HepG2 (cell line): ENCODE measurements around the gene FAH. TPM values are rescaled to one million over a fixed set of nuclear protein-coding genes. Genes with fewer than 3 reads are reported as not detected.

Source experiments
- ATAC-seq: fragments of 200-7000 bp; cut with Tn5 transposase; 3 replicates; pipeline ENCODE4 v1.9.1; 2020; ENCODE audit warnings: mild to moderate bottlenecking, moderate library complexity
- BruUV-seq: library from RNA; stranded (reverse); fragments of 400-500 nt; replicated peaks from 2 replicates; lab custom pipeline; 2021; lab: Mats Ljungman, UMichigan
- CTCF ChIA-PET: fragments of 300-600 bp; formaldehyde crosslinking; extraction: SDS; loops from one replicate; lab custom pipeline; 2021; ENCODE audit warnings: low total read pairs, inconsistent platforms, low intra/inter-chr PET ratio; lab: Yijun Ruan, JAX
- POLR2A ChIA-PET: fragments of 350-600 bp; sonication (Branson Sonifier 250); formaldehyde crosslinking; loops from one replicate; lab custom pipeline; 2020; ENCODE audit warnings: antibody characterized with exemption, inconsistent platforms; lab: Yijun Ruan, JAX
- DNase-seq: peaks from one replicate; pipeline ENCODE4 v3.0.0-alpha.2; 2015; ENCODE audit warnings: low spot score
- FAIRE-seq: peaks from 3 replicates; lab custom pipeline; 2011; peaks lifted over from hg19 to GRCh38; lab: Jason Lieb, UNC
- H2AFZ ChIP-seq: one replicate; pipeline ENCODE4 v1.6.1; 2011; ENCODE audit warnings: low read length, inconsistent platforms
- H3K27ac ChIP-seq: fragments of 300-600 bp; 3 replicates; pipeline ENCODE4 v1.8.0; 2011; ENCODE audit warnings: mixed run types, mild to moderate bottlenecking, mixed read lengths, low read length, inconsistent platforms; ENCODE audit not compliant: insufficient read depth; ENCODE audit errors: extremely low read length
- H3K27me3 ChIP-seq, 2 experiments: fragments of 200-600 bp in 1 of 2; 2 replicates in 1 of 2; 3 replicates in 1 of 2; pipeline versions ENCODE4 v1.6.0 to v1.8.0; 2011; ENCODE audit warnings: low read length in 2 of 2, mild to moderate bottlenecking in 2 of 2, moderate library complexity in 2 of 2, inconsistent platforms in 1 of 2; ENCODE audit not compliant: insufficient read depth in 2 of 2, control insufficient read depth in 1 of 2
- H3K36me3 ChIP-seq, 2 experiments: fragments of 200-600 bp in 1 of 2; replicated peaks in 1 of 2; 2 replicates in 1 of 2; 3 replicates in 1 of 2; pipeline versions ENCODE4 v1.5.1 to v1.8.0; 2011; ENCODE audit warnings: low read length in 2 of 2, inconsistent platforms in 1 of 2; ENCODE audit not compliant: insufficient read depth in 2 of 2, control insufficient read depth in 1 of 2
- H3K4me1 ChIP-seq: 2 replicates; pipeline ENCODE4 v1.5.1; 2012; ENCODE audit warnings: low read length, inconsistent platforms; ENCODE audit not compliant: insufficient read depth
- H3K4me2 ChIP-seq: 2 replicates; pipeline ENCODE4 v1.6.0; 2011; ENCODE audit warnings: low read depth, low read length, inconsistent platforms
- H3K4me3 ChIP-seq, 3 experiments: fragments of 200-600 bp in 1 of 3; sonication (generic), shearing (Covaris generic) in 1 of 3; replicated peaks in 1 of 3; 2 replicates each; pipeline ENCODE4 v1.5.1; 2011 to 2016; ENCODE audit warnings: low read length in 3 of 3, inconsistent platforms in 2 of 3, low read depth in 2 of 3, mild to moderate bottlenecking in 2 of 3, control low read depth in 1 of 3, mixed read lengths in 1 of 3; ENCODE audit not compliant: insufficient read depth in 1 of 3
- H3K79me2 ChIP-seq: one replicate; pipeline ENCODE4 v1.6.1; 2011; ENCODE audit warnings: low read length, inconsistent platforms; ENCODE audit not compliant: insufficient read depth
- H3K9ac ChIP-seq: 2 replicates; pipeline ENCODE4 v1.6.0; 2011; ENCODE audit warnings: mild to moderate bottlenecking, low read depth, low read length, inconsistent platforms; ENCODE audit not compliant: insufficient read depth
- H3K9me3 ChIP-seq: 2 replicates; pipeline ENCODE4 v1.5.1; 2012; ENCODE audit warnings: mild to moderate bottlenecking, low read length
- H4K20me1 ChIP-seq: 2 replicates; pipeline ENCODE4 v1.6.0; 2011; ENCODE audit warnings: inconsistent platforms, mild to moderate bottlenecking, low read length, moderate library complexity; ENCODE audit not compliant: insufficient read depth
- ATF1 ChIP-seq: IDR thresholded peaks from 2 replicates; pipeline ENCODE4 v1.6.1; 2016; ENCODE audit warnings: mild to moderate bottlenecking, control low read depth
- HOXA5 ChIP-seq: sonication (generic); formaldehyde crosslinking; IDR thresholded peaks from 2 replicates; pipeline ENCODE4 v1.4.0; 2020; ENCODE audit warnings: missing genetic modification reagents
- JUN ChIP-seq: sonication (generic); formaldehyde crosslinking; IDR thresholded peaks from 2 replicates; pipeline ENCODE4 v1.4.0; 2020; ENCODE audit warnings: mild to moderate bottlenecking, missing genetic modification reagents
- KAT2B ChIP-seq: fragments of 150-350 bp; IDR thresholded peaks from 2 replicates; pipeline ENCODE4 v1.6.1; 2014; ENCODE audit warnings: low read depth, low read length, borderline replicate concordance
- KLF11 ChIP-seq: IDR thresholded peaks from 2 replicates; pipeline ENCODE4 v1.6.1; 2016; ENCODE audit warnings: missing compliant biosample characterization
- LCORL ChIP-seq, 2 experiments: fragments of 450-650 bp in 1 of 2; sonication (generic) in 1 of 2; formaldehyde crosslinking in 1 of 2; IDR thresholded peaks; 2 replicates each; pipeline versions ENCODE4 v1.5.0 to v1.6.1; 2017 to 2020; ENCODE audit warnings: antibody characterized with exemption in 1 of 2, missing genetic modification reagents in 1 of 2
- NR2F2 ChIP-seq: IDR thresholded peaks from 2 replicates; pipeline ENCODE4 v1.6.1; 2012; ENCODE audit warnings: low read depth, inconsistent platforms, borderline replicate concordance
- PCBP1 ChIP-seq: fragments of 200-400 bp; formaldehyde crosslinking; IDR thresholded peaks from 2 replicates; pipeline ENCODE4 v1.6.1; 2017; ENCODE audit warnings: mild to moderate bottlenecking, low read depth, low read length, borderline replicate concordance
- SOX13 ChIP-seq, 3 experiments: fragments of 450-650 bp in 1 of 3; sonication (generic) in 1 of 3; formaldehyde crosslinking in 1 of 3; IDR thresholded peaks in 2 of 3; conservative IDR thresholded peaks in 1 of 3; 2 replicates each; pipeline versions ENCODE4 v1.5.0 to v1.6.1; 2016 to 2020; ENCODE audit warnings: antibody characterized with exemption in 1 of 3, mild to moderate bottlenecking in 1 of 3, missing compliant biosample characterization in 1 of 3, missing genetic modification reagents in 1 of 3, moderate library complexity in 1 of 3
- ZFP90 ChIP-seq: sonication (generic); formaldehyde crosslinking; IDR thresholded peaks from 2 replicates; pipeline ENCODE4 v1.8.0; 2022; ENCODE audit warnings: missing genetic modification reagents, mild to moderate bottlenecking, inconsistent platforms, borderline replicate concordance
- ZFYVE20 ChIP-seq: sonication (generic); formaldehyde crosslinking; IDR thresholded peaks from 2 replicates; pipeline ENCODE4 v1.8.0; 2023; ENCODE audit warnings: low read depth, mild to moderate bottlenecking, moderate library complexity, missing genetic modification reagents, borderline replicate concordance
- ZNF12 ChIP-seq: sonication (generic); formaldehyde crosslinking; IDR thresholded peaks from 2 replicates; pipeline ENCODE4 v1.5.0; 2020; ENCODE audit warnings: missing genetic modification reagents
- ZNF547 ChIP-seq: sonication (generic); formaldehyde crosslinking; IDR thresholded peaks from 2 replicates; pipeline ENCODE4 v1.5.1; 2020; ENCODE audit warnings: mild to moderate bottlenecking, missing genetic modification reagents
- ZNF777 ChIP-seq: sonication (generic); formaldehyde crosslinking; IDR thresholded peaks from 2 replicates; pipeline ENCODE4 v1.4.0; 2020; ENCODE audit warnings: missing genetic modification reagents
- WGBS: methylation state at CpG from one replicate; pipeline ENCODE4 v1.1.6; 2017; ENCODE audit warnings: low lambda C conversion rate; 5-methylcytosine and 5-hydroxymethylcytosine counted together
- in situ Hi-C: cut with HindIII; loops from 2 replicates; pipeline ENCODE4 v1.10.0; 2017; ENCODE audit warnings: low pct_unique_long_range_greater_than_20kb; ENCODE audit not compliant: extremely low pct_ligation_motif_present
- intact Hi-C: fragments of 100-400 bp; cut with micrococcal nuclease; formaldehyde crosslinking; loops from one replicate; pipeline ENCODE4 v1.10.0; 2022; ENCODE audit not compliant: unreplicated experiment
- polyA plus RNA-seq, 8 experiments: library from polyadenylated mRNA; depleted of rRNA in 3 of 8; stranded (reverse) in 7 of 8; unstranded in 1 of 8; fragments of >200 nt; fragmentation: Illumina TruSeq in 4 of 8; extraction: Trizol in 4 of 8; gene quantifications; 2 replicates each; pipeline versions ENCODE4 v1.2.1 to v1.2.3, GENCODE V29; 2011 to 2016; ENCODE audit warnings: low read depth in 4 of 8, missing spikeins in 1 of 8, mixed read lengths in 1 of 8; ENCODE audit not compliant: insufficient read depth in 1 of 8
- total RNA-seq, 5 experiments: library from RNA; depleted of rRNA; stranded (reverse); fragments of >200 nt; fragmentation: Illumina TruSeq; extraction: Trizol; gene quantifications; 2 replicates each; pipeline ENCODE4 v1.2.3, GENCODE V29; 2016; ENCODE audit warnings: low read depth in 1 of 5
- TF ChIP-seq, protein P1 (sequence below): sonication (generic); formaldehyde crosslinking; IDR thresholded peaks from 2 replicates; pipeline ENCODE4 v1.4.0; 2020; ENCODE audit warnings: missing genetic modification reagents, mild to moderate bottlenecking, borderline replicate concordance
- TF ChIP-seq, protein P2 (sequence below): sonication (generic); formaldehyde crosslinking; IDR thresholded peaks from 2 replicates; pipeline ENCODE4 v1.4.0; 2020; ENCODE audit warnings: missing genetic modification reagents

The FAH gene
- total and polyA plus RNA-seq, 2 of the 13 experiments (the other 11 are each of a cell fraction or from before 2014, with no cell fraction given), result 36.6 to 75.0 TPM

DNA sequence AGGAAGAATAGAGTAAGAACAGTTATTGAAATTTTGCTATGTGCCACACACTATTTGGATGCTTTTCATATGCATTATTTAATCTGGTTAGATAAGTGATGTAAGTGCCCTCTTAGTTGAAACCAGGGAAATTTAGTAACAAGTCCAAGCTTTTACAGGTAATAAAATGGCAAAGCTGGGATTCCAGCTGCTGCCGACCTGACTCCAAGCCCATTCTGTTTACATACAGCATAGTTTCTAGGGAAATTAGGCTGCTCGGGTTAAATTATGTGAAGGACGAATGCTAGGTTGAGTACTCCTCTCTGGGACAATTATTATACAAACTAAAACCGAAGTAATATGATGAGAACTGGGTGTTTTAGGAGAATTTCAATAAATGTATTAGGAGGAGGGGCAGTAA lies 38.7 kb upstream of the FAH start:
- no peaks in the 10 kb centered on the region for H3K36me3 ChIP-seq
- WGBS, result 79% methylated on average over 4 of the region's 4 CpGs
- H3K27me3 ChIP-seq, result no peaks in the 10 kb centered on the region
- ChIA-PET POLR2A (interaction anchor here (0.6 kb wide), 1 partner anchor 75 kb away, joined by 3 read pairs; no protein-coding TSS in a partner anchor), CTCF (no interaction called here)
- no TSS peak for BruUV-seq
- no peak overlapping the region for H2AFZ ChIP-seq
- H3K79me2 ChIP-seq, result peaks cover 41% of the 10 kb centered on the region
- FAIRE-seq (no peak), ATAC-seq (no peak), DNase-seq (no peak)
- no peak overlapping the region for H3K27ac ChIP-seq
- in situ Hi-C loops (no loop called here), intact Hi-C loops (no loop called here)
- TF ChIP-seq KLF11 (CRISPR knock-in tag) (no peak), ATF1 (no peak), JUN (CRISPR knock-in tag) (no peak), HOXA5 (no peak), ZNF777 (CRISPR knock-in tag) (no peak), ZNF12 (CRISPR knock-in tag) (no peak), ZNF547 (no peak), ZFP90 (no peak), KAT2B (no peak), PCBP1 (no peak), NR2F2 (no peak), SOX13 (IDR thresholded peaks at IDR 0.05) (no peak), SOX13 (CRISPR knock-in tag; conservative IDR thresholded peaks at IDR 0.05 in 1 of 2, IDR thresholded peaks at IDR 0.05 in 1 of 2) (no peak), LCORL (IDR thresholded peaks at IDR 0.05) (no peak), LCORL (CRISPR knock-in tag; IDR thresholded peaks at IDR 0.05) (no peak), ZFYVE20 (CRISPR knock-in tag) (no peak)
- TF ChIP-seq, protein P1, sequence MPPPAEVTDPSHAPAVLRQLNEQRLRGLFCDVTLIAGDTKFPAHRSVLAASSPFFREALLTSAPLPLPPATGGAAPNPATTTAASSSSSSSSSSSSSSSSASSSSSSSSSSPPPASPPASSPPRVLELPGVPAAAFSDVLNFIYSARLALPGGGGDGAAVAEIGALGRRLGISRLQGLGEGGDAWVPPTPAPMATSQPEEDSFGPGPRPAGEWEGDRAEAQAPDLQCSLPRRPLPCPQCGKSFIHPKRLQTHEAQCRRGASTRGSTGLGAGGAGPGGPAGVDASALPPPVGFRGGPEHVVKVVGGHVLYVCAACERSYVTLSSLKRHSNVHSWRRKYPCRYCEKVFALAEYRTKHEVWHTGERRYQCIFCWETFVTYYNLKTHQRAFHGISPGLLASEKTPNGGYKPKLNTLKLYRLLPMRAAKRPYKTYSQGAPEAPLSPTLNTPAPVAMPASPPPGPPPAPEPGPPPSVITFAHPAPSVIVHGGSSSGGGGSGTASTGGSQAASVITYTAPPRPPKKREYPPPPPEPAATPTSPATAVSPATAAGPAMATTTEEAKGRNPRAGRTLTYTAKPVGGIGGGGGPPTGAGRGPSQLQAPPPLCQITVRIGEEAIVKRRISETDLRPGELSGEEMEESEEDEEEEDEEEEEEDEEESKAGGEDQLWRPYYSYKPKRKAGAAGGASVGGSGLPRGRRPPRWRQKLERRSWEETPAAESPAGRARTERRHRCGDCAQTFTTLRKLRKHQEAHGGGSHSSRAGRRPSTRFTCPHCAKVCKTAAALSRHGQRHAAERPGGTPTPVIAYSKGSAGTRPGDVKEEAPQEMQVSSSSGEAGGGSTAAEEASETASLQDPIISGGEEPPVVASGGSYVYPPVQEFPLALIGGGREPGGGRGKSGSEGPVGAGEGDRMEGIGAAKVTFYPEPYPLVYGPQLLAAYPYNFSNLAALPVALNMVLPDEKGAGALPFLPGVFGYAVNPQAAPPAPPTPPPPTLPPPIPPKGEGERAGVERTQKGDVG (CRISPR knock-in tag), result no peak
- TF ChIP-seq, protein P2, sequence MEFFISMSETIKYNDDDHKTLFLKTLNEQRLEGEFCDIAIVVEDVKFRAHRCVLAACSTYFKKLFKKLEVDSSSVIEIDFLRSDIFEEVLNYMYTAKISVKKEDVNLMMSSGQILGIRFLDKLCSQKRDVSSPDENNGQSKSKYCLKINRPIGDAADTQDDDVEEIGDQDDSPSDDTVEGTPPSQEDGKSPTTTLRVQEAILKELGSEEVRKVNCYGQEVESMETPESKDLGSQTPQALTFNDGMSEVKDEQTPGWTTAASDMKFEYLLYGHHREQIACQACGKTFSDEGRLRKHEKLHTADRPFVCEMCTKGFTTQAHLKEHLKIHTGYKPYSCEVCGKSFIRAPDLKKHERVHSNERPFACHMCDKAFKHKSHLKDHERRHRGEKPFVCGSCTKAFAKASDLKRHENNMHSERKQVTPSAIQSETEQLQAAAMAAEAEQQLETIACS (CRISPR knock-in tag), result no peak
- no peak overlapping the region for H3K4me3 ChIP-seq
- no peaks in the 10 kb centered on the region for H3K9me3 ChIP-seq
- peaks cover 13% of the 10 kb centered on the region for H4K20me1 ChIP-seq
- H3K4me1 ChIP-seq, result peaks cover 26% of the 10 kb centered on the region
- H3K4me2 ChIP-seq, result no peak overlapping the region
- H3K9ac ChIP-seq, result no peak overlapping the region
